Trophoblast cell (in vitro differentiated cells and primary cell): ENCODE measurements around the gene KIFBP.
A peak's percentile ranks its signal among the peaks of the same experiment; 100 is the strongest.

Experiments
- DNase-seq, 2 donors: peaks; one replicate each; pipeline ENCODE4 v3.0.0-alpha.2; 2016
- H2AFZ ChIP-seq: 2 replicates; pipeline ENCODE4 v1.6.1; 2013; ENCODE audit warnings: low read length, moderate library complexity, mild to moderate bottlenecking; ENCODE audit not compliant: insufficient read depth, poor library complexity
- H2AK5ac ChIP-seq: 2 replicates; pipeline ENCODE4 v1.6.1; 2013; ENCODE audit warnings: mild to moderate bottlenecking, low read length
- H2BK120ac ChIP-seq: 2 replicates; pipeline ENCODE4 v1.6.1; 2013; ENCODE audit warnings: low read length, mild to moderate bottlenecking, moderate library complexity; ENCODE audit not compliant: insufficient read depth, poor library complexity
- H2BK12ac ChIP-seq: 2 replicates; pipeline ENCODE4 v1.6.1; 2013; ENCODE audit warnings: mild to moderate bottlenecking, low read length, moderate library complexity
- H2BK5ac ChIP-seq: 2 replicates; pipeline ENCODE4 v1.6.1; 2013; ENCODE audit warnings: low read length, low read depth, moderate library complexity, mild to moderate bottlenecking; ENCODE audit not compliant: poor library complexity
- H3K14ac ChIP-seq: 2 replicates; pipeline ENCODE4 v1.6.1; 2013; ENCODE audit warnings: mild to moderate bottlenecking, low read length
- H3K18ac ChIP-seq: 2 replicates; pipeline ENCODE4 v1.6.1; 2013; ENCODE audit warnings: mild to moderate bottlenecking, low read length
- H3K23ac ChIP-seq: 2 replicates; pipeline ENCODE4 v1.6.1; 2013; ENCODE audit warnings: low read length
- H3K27ac ChIP-seq: 2 replicates; pipeline ENCODE4 v1.5.1; 2013; ENCODE audit warnings: low read depth, mild to moderate bottlenecking, inconsistent platforms, low read length, moderate library complexity
- H3K27me3 ChIP-seq: 2 replicates; pipeline ENCODE4 v1.6.1; 2013; ENCODE audit warnings: inconsistent platforms, mild to moderate bottlenecking, low read length, moderate library complexity; ENCODE audit not compliant: insufficient read depth
- H3K36me3 ChIP-seq, 2 experiments: 1 replicate in 1 of 2; 2 replicates in 1 of 2; pipeline ENCODE4 v1.6.1; 2013; ENCODE audit warnings: low read length in 2 of 2, mild to moderate bottlenecking in 2 of 2, moderate library complexity in 1 of 2; ENCODE audit not compliant: insufficient read depth in 2 of 2, control insufficient read depth in 1 of 2
- H3K4ac ChIP-seq: 2 replicates; pipeline ENCODE4 v1.6.1; 2013; ENCODE audit warnings: low read depth, mild to moderate bottlenecking, low read length, moderate library complexity
- H3K4me1 ChIP-seq, 2 experiments: 1 replicate in 1 of 2; 2 replicates in 1 of 2; pipeline ENCODE4 v1.6.1; 2013; ENCODE audit warnings: low read length in 2 of 2, mild to moderate bottlenecking in 2 of 2, moderate library complexity in 1 of 2; ENCODE audit not compliant: insufficient read depth in 2 of 2, control insufficient read depth in 1 of 2
- H3K4me2 ChIP-seq: 2 replicates; pipeline ENCODE4 v1.6.1; 2013; ENCODE audit warnings: inconsistent platforms, mild to moderate bottlenecking, low read length, moderate library complexity
- H3K4me3 ChIP-seq: 2 replicates; pipeline ENCODE4 v1.5.1; 2013; ENCODE audit warnings: mild to moderate bottlenecking, low read depth, low read length, inconsistent platforms
- H3K79me1 ChIP-seq: one replicate; pipeline ENCODE4 v1.6.1; 2013; ENCODE audit warnings: low read length
- H3K79me2 ChIP-seq: 2 replicates; pipeline ENCODE4 v1.6.1; 2013; ENCODE audit warnings: low read length, mild to moderate bottlenecking; ENCODE audit not compliant: control insufficient read depth, insufficient read depth, poor library complexity
- H3K9ac ChIP-seq: 2 replicates; pipeline ENCODE4 v1.6.1; 2013; ENCODE audit warnings: mild to moderate bottlenecking, low read length
- H3K9me3 ChIP-seq: 2 replicates; pipeline ENCODE4 v1.6.1; 2013; ENCODE audit warnings: low read depth, mild to moderate bottlenecking, control low read depth, inconsistent platforms, low read length; ENCODE audit not compliant: insufficient read depth
- H4K12ac ChIP-seq: 2 replicates; pipeline ENCODE4 v1.6.1; 2013; ENCODE audit warnings: low read depth, mild to moderate bottlenecking, low read length, moderate library complexity
- H4K8ac ChIP-seq: 2 replicates; pipeline ENCODE4 v1.6.1; 2013; ENCODE audit warnings: low read depth, mild to moderate bottlenecking, low read length, moderate library complexity
- H4K91ac ChIP-seq: one replicate; pipeline ENCODE4 v1.6.1; 2013; ENCODE audit warnings: low read depth, mild to moderate bottlenecking, low read length, moderate library complexity
- WGBS: extraction: QIAGEN DNeasy Blood & Tissue Kit; methylation state at CpG from one replicate; pipeline ENCODE4 v1.1.7; 2013; ENCODE audit warnings: missing lambda C conversion rate; ENCODE audit not compliant: insufficient read length, insufficient coverage; ENCODE audit errors: extremely low coverage; 5-methylcytosine and 5-hydroxymethylcytosine counted together

Gene KIFBP

DNA sequence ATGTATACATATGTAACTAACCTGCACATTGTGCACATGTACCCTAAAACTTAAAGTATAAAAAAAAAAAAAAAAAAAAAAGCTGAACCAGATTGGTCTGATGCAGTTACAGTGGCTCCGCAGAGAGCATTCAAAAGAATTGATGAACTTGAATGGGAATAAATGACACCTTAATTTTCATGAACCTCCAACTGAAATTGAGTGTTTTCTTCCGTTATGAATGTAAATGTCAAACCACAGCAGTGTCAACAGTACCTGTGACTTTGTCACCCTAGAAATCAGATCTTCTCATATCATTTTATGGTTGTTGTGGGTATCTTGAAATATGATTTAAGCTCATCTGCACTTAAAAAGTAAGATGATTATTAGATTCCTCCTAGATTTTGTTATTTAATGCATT lies 66.6 kb downstream of the KIFBP start:
- Histone ChIP-seq H3K79me2 (no peaks in the 10 kb centered on the region), H2BK5ac (no peak overlapping the region), H3K14ac (no peak overlapping the region), H3K27ac (no peak overlapping the region), H3K4ac (no peak overlapping the region), H3K4me1 (no peaks in the 10 kb centered on the region), H2AFZ (no peak overlapping the region), H3K4me2 (no peak overlapping the region), H3K36me3 (no peaks in the 10 kb centered on the region), H3K23ac (no peak overlapping the region), H3K18ac (no peak overlapping the region), H4K8ac (no peak overlapping the region), H3K27me3 (no peaks in the 10 kb centered on the region), H4K12ac (no peak overlapping the region), H2AK5ac (no peak overlapping the region), H3K9me3 (no peaks in the 10 kb centered on the region), H3K79me1 (no peaks in the 10 kb centered on the region), H3K4me3 (no peak overlapping the region), H2BK12ac (no peak overlapping the region), H3K9ac (no peak overlapping the region), H4K91ac (no peak overlapping the region), H2BK120ac (no peak overlapping the region)
- no CpG with 5 or more reads among the region's 2 CpGs for WGBS
- no peak for DNase-seq

DNA sequence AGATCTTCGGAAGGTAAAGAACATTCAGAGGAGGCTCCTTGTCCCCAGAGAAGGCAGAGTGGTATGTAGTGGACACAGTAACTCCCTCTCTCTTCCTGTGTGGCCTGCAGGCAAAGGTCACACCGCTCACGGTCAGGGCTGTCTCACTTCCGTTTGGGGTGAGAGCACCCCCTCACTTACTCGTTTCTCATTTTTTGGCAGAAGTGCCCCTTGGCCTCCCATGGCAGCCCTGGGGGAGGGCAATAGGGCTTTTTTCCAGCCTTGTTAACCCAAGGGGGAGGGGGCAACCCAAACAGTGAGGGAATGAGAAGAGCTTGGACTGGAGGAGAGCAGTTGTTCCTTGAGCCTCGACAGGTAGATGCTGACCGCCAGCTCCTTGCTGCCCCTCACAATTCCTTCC lies 67.5 kb downstream of the KIFBP start:
- no peak overlapping the region for H3K4me3 ChIP-seq
- WGBS: no CpG with 5 or more reads among the region's 7 CpGs
- H2BK5ac ChIP-seq: no peak overlapping the region

DNA sequence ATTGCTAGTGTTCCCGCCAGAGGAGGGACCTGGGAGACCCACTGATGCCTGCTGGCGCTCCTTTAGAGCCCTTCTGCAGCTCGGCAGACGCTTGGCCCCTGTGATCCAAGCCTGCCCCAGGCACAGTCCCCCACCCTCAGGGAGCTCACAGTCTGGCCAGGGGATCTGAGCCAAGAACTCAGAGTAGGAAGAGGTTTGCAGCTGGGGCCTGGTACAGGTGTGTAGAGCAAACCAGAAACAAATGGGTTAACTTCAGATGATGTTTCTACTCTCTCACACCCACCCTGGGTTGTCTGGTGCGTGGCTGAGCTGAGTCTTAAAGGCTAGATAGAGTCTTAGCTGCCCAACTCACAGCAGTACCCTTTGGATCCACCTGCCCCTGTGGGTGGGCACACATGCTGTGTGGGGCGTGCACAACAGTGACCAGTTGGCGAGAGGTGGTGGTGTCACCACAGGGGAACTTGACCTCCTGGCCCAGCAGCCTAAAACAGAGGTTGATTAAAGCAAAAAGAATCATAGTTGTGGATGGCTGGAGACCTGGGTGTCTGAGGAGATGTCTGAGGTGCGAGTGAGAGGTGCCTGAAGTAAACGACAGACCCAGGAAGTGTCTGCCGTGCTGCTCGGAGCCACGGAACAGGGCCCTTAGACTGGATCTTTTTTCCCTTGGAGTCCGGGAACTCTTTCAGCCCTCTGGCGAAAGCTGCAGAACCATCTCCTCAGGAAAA lies 68.1 kb downstream of the KIFBP start:
- H3K36me3 ChIP-seq: no peaks in the 10 kb centered on the region
- no peak overlapping the region for H3K4me2 ChIP-seq
- DNase-seq: no peak
- no peak overlapping the region for H2AK5ac ChIP-seq
- no peak overlapping the region for H3K14ac ChIP-seq
- no peak overlapping the region for H3K4ac ChIP-seq
- no peak overlapping the region for H2BK12ac ChIP-seq
- no peak overlapping the region for H3K27ac ChIP-seq
- H3K79me2 ChIP-seq: no peaks in the 10 kb centered on the region
- H2BK120ac ChIP-seq: no peak overlapping the region
- H3K4me3 ChIP-seq: no peak overlapping the region
- H4K91ac ChIP-seq: no peak overlapping the region
- no CpG with 5 or more reads among the region's 14 CpGs for WGBS
- no peaks in the 10 kb centered on the region for H3K9me3 ChIP-seq
- H3K4me1 ChIP-seq: peaks cover under 1 to 3% of the 10 kb centered on the region in 2 experiments
- H3K9ac ChIP-seq: no peak overlapping the region
- no peak overlapping the region for H3K18ac ChIP-seq
- no peaks in the 10 kb centered on the region for H3K79me1 ChIP-seq
- no peak overlapping the region for H2BK5ac ChIP-seq
- no peaks in the 10 kb centered on the region for H3K27me3 ChIP-seq
- H4K12ac ChIP-seq: no peak overlapping the region
- no peak overlapping the region for H3K23ac ChIP-seq
- no peak overlapping the region for H4K8ac ChIP-seq
- H2AFZ ChIP-seq: no peak overlapping the region

More for the DNA sequence above, 67.5 kb downstream of the KIFBP start:
- no peak overlapping the region for H3K4me2 ChIP-seq
- no peaks in the 10 kb centered on the region for H3K27me3 ChIP-seq
- H3K79me1 ChIP-seq: no peaks in the 10 kb centered on the region
- no peaks in the 10 kb centered on the region for H3K4me1 ChIP-seq
- no peak overlapping the region for H3K18ac ChIP-seq
- no peak overlapping the region for H4K91ac ChIP-seq
- no peak for DNase-seq
- H2AFZ ChIP-seq: peak overlapping the region; percentile 10
- H3K14ac ChIP-seq: no peak overlapping the region
- no peak overlapping the region for H3K27ac ChIP-seq
- H3K9me3 ChIP-seq: no peaks in the 10 kb centered on the region
- H3K36me3 ChIP-seq: no peaks in the 10 kb centered on the region
- H2AK5ac ChIP-seq: no peak overlapping the region
- H3K9ac ChIP-seq: no peak overlapping the region
- no peak overlapping the region for H2BK12ac ChIP-seq
- no peaks in the 10 kb centered on the region for H3K79me2 ChIP-seq
- no peak overlapping the region for H3K4ac ChIP-seq
- no peak overlapping the region for H2BK120ac ChIP-seq
- H4K12ac ChIP-seq: no peak overlapping the region
- H4K8ac ChIP-seq: no peak overlapping the region
- H3K23ac ChIP-seq: no peak overlapping the region

DNA sequence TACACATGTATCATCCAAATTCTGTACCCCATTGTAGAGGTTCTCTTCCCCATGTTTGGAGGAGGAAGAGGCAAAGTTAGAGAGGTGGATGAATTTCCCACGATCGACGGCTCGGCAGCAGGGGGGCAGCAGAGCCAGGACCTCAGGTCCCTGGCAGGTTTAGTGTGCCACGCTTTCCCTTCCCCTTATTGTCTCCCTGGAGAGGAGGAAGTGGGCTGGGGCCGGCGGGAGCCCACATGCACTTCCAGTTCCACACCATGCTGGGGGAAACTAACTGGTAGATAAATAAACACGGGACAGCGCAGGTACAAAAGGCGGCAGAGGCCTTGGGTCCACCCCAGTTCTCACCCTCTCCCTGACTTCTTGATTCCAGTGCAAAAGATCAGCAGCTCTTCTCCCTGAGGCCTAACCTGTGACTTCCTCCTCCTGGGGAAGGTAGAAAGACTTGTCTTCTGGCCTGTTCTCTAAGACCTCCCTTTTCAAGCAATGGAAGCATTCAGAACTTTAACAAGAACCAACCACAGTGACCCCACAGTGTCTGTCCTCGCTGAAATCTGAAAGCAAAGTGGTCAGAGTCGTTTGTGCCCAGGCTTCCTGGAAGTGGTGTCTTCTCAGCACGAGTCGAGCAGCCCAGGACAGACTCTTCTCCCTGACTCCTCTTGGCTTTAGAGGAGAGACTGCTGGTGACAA lies 68.8 kb downstream of the KIFBP start:
- H3K36me3 ChIP-seq: no peaks in the 10 kb centered on the region
- no peak overlapping the region for H3K27ac ChIP-seq
- no peak overlapping the region for H3K4me3 ChIP-seq
- no peak overlapping the region for H2AFZ ChIP-seq
- H3K9me3 ChIP-seq: no peaks in the 10 kb centered on the region
- H3K4me2 ChIP-seq: no peak overlapping the region
- H3K23ac ChIP-seq: no peak overlapping the region
- H2AK5ac ChIP-seq: no peak overlapping the region
- H3K27me3 ChIP-seq: no peaks in the 10 kb centered on the region
- H3K4ac ChIP-seq: no peak overlapping the region
- H4K12ac ChIP-seq: no peak overlapping the region
- H4K91ac ChIP-seq: no peak overlapping the region
- peaks cover 2 to 6% of the 10 kb centered on the region in 2 experiments for H3K4me1 ChIP-seq
- no peak overlapping the region for H2BK5ac ChIP-seq
- no peak overlapping the region for H2BK12ac ChIP-seq
- no peak overlapping the region for H3K18ac ChIP-seq
- no peak overlapping the region for H2BK120ac ChIP-seq
- no peak for DNase-seq
- H3K9ac ChIP-seq: no peak overlapping the region
- no peaks in the 10 kb centered on the region for H3K79me1 ChIP-seq
- no CpG with 5 or more reads among the region's 14 CpGs for WGBS
- no peak overlapping the region for H4K8ac ChIP-seq
- H3K79me2 ChIP-seq: no peaks in the 10 kb centered on the region
- H3K14ac ChIP-seq: no peak overlapping the region
